GM10248 (cell line): ENCODE measurements around the gene HNRNPH1.
"Not testable (repeated sequence)": the region's sequence is repeated elsewhere in the genome, so short reads cannot be mapped to it uniquely, and the experiment has no call there.

ENCODE experiments used
- CTCF ChIA-PET: fragments of 300-600 bp; sonication (Branson Sonifier 250); formaldehyde crosslinking; extraction: SDS; loops from one replicate; lab custom pipeline; 2021; ENCODE audit warnings: antibody characterized with exemption; lab: Yijun Ruan, JAX
- POLR2A ChIA-PET: fragments of 350-650 bp; sonication (Branson Sonifier 250); formaldehyde crosslinking; extraction: SDS; loops from one replicate; lab custom pipeline; 2020; ENCODE audit warnings: antibody characterized with exemption; lab: Yijun Ruan, JAX
- DNase-seq: peaks from one replicate; pipeline ENCODE4 v3.0.0; 2012; ENCODE audit errors: extremely low spot score
- TF ChIP-seq, protein P1 (sequence below): IDR thresholded peaks from 2 replicates; pipeline ENCODE4 v1.5.1; 2012; ENCODE audit warnings: mild to moderate bottlenecking, low read depth; ENCODE audit errors: extremely low read depth, missing control alignments, control extremely low read depth

Gene HNRNPH1

DNA sequence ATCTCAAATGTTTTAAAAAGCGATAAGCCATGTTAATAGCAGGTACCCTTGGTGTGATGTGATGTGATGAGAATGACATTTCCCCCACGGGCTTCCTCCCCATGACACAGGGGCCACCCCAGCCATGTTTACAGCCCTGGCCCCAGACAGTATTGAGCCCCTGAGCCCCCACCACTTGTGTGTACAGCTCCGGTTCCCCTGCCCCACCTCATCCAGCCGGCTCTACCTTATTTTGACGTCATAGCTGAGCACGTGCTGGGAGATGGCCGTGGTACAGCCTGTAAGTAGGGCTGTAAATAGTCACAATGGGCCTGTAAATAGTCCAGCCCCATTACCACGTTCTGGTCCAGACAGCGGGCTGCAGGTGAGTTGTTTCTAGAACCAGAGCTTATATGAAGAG is 24.9 kb upstream of the HNRNPH1 start:
- no peak for DNase-seq
- POLR2A ChIA-PET: no interaction called here
- TF ChIP-seq, protein P1, sequence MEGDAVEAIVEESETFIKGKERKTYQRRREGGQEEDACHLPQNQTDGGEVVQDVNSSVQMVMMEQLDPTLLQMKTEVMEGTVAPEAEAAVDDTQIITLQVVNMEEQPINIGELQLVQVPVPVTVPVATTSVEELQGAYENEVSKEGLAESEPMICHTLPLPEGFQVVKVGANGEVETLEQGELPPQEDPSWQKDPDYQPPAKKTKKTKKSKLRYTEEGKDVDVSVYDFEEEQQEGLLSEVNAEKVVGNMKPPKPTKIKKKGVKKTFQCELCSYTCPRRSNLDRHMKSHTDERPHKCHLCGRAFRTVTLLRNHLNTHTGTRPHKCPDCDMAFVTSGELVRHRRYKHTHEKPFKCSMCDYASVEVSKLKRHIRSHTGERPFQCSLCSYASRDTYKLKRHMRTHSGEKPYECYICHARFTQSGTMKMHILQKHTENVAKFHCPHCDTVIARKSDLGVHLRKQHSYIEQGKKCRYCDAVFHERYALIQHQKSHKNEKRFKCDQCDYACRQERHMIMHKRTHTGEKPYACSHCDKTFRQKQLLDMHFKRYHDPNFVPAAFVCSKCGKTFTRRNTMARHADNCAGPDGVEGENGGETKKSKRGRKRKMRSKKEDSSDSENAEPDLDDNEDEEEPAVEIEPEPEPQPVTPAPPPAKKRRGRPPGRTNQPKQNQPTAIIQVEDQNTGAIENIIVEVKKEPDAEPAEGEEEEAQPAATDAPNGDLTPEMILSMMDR: no peak
- CTCF ChIA-PET: no interaction called here

DNA sequence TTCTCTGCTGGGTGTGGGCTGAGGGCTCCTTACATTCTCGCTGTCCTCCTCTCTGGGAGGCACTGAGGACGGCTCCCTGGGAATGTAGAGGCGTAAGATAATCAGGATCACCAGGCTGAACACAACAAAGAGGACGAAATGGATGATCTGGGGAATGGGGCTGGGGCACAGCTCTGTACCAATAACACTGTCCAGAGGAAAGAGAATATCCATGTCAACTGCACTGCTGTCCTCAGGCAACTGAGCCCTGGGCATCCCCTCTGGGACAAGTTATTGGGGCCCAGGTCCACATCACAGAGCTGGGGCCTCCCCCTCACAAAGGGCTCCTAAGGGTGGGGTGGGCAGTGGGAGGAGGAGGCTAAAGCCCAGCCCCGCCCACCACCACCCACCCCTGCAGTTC is 21.3 kb upstream of the HNRNPH1 start:
- DNase-seq, CTCF ChIA-PET: not testable (repeated sequence)
- POLR2A ChIA-PET: interaction anchor here (0.6 kb wide), 1 partner anchor 80 kb away, joined by 4 read pairs; no protein-coding TSS in a partner anchor

DNA sequence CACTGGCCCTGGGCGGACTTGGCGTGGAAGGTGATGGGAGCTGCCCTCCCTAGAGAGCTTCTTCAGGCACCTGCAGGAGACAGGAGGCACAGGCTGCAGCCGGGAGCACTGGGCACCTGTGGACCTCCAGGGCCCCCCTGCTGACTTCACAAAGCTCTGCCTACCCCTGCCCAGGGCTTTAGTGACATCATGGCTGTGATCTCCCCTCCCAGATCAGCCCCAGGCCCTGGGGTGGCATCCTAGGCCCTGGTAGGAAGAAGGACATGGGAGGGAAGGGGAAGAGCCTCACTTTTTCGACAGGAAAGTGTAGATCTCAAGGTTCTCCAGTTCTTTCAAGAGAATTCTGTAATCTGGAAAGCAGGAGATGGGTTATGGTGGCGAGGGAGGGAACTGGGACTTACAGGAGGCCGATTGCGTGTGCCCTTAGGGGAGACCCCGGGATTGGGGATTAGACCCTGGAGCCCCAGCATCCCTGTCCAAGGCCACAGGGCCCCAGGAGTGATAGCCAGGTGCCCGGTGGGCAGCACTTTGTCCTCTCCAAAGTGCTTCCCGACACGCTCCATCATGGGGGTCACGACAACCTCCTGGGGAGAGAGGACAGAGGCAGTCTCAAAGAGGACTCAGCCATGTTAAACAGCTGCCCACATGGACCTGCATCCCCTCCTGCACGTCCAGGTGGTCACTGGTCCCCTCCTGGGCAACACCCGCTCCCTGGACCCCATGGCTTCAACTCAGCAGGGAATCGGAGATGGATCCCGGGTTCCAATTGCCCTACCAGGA is 19.9 kb upstream of the HNRNPH1 start:
- DNase-seq, POLR2A ChIA-PET, CTCF ChIA-PET: not testable (repeated sequence)

DNA sequence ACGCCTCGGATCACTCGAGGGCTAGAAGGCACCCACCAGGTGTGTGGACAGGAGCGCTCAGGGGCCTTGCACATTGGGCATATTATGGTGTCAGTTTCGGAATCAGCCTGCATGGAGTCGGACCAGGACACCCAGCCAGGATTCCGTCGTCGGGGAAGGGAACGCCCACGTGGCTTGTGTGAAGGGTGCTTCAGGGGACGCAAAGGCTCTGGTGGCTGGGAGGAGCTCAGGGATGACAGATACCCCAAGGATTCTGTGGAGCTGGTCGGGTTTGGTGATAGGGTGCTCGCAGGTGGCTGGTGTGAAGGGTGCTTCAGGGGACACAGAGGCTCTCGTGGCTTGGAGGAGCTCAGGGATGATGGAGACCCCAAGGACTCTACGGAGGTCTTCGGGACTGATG is 19.2 kb upstream of the HNRNPH1 start:
- CTCF ChIA-PET, DNase-seq, POLR2A ChIA-PET: not testable (repeated sequence)

DNA sequence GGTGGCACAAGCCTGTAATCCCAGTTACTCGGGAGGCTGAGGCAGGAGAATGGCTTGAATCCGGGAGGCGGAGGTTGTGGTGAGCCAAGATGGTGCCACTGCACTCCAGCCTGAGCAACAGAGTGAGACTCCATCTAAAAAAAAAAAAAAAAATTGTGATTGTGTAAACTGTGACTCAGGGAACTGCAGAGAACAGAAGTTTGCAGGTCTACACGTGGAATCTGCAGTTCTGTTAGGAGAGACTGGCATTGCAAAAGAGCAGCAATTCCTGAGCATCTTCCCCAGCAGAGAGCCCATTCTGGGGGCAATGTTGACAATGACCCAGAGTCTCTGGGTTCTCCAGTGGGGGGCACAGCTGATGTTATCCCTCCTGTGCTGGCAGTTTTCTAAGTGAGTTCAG is 18.3 kb upstream of the HNRNPH1 start:
- CTCF ChIA-PET, POLR2A ChIA-PET, DNase-seq: not testable (repeated sequence)

DNA sequence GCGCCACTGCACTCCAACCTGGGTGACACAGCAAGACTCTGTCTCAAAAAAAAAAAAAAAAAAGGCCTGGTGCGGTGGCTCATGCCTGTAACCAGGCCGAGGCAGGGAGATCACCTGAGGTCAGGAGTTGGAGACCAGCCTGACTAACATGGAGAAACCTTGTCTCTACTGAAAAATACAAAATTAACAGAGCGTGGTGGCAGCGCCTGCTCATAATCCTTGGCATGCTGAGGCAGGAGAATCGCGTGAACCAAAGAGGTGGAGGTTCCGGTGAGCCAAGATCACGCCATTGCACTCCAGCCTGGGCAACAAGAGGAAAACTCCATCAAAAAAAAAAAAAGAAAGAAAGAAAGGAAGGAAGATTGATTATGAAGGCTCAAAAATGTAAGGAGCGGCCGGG is 15.8 kb upstream of the HNRNPH1 start:
- DNase-seq, POLR2A ChIA-PET, CTCF ChIA-PET: not testable (repeated sequence)

DNA sequence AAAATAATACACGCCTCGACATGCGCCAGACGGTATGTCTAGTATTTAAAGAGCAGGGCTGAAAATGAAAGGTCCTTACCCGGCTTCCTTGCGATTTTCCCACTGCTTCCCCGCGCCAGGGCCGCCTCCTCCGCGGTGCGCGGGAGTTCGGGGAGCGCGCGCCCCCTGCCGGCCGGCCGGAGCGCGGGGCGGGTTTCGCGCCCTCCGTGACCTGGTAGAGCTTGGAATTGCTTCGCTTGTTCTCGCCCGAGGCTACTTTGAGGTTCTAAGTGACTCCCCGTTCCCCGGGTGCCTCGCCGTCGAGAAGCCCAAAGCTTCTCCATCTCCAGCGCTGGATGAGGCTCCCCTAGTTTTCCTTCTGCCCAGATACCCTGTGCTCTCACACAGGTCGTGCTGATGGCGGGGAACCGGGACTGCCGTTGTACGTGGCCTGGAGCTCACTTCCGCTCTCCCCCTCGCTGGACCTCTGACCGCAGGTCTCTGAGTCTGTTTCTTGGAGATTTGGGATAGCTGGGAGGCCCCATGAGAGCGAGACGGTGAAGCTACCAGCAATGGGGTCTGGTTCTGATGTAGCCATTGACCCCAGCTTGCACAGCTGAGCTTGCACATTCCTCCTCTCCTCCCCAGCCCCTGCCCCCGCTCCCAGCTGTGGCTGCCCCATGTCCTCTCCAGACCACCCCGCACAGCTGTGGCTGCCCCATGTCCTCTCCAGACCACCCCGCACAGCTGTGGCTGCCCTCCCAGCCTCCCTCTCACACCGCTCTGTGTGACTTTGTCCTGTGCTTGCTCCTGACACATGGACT is 11.1 kb upstream of the HNRNPH1 start:
- CTCF ChIA-PET, POLR2A ChIA-PET, DNase-seq: not testable (repeated sequence)

DNA sequence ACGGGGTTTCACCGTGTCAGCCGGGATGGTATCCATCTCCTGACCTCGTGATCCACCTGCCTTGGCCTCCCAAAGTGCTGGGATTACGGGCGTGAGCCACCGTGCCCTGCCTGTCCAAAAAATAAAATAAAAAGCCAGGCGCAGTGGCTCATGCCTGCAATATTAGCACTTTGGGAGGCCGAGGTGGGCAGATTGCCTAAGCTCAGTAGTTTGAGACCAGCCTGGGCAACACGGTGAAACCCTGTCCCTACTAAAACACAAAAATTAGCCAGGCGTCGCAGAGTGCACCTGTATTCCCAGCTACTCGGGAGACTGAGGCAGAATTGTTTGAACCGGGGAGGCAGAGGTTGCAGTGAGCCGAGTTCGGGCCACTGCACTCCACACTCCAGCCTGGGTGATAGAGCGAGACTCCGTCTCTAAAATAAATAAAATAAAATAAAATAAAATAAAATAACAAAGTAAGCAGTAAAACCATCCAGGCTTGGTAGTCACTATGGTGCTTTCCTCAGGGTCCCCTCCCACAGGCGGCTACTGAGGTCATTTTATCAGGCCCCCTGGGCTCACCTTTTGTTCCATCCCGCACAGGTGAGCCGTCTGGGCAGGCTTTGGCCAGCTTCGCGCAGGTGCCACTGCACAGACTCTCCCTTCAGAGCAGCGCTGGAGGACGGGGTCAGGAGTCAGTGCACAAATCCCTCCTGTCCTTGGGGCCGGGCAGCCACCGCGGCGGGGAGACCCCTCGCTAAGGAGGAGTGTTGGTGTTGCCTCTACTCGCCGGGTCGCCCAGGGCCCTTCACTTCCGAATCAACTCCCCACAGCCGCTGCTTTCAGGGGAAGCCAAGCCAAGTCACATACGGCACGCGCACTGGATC is 10.3 kb upstream of the HNRNPH1 start:
- ChIA-PET CTCF (interaction anchor here (1.0 kb wide), 1 partner anchor 10 kb away, joined by 7 read pairs; the partner anchor contains the start of gene HNRNPH1), POLR2A (interaction anchor here (0.6 kb wide), 1 partner anchor 82 kb away, joined by 3 read pairs; no protein-coding TSS in a partner anchor)
- not testable (repeated sequence) for DNase-seq

DNA sequence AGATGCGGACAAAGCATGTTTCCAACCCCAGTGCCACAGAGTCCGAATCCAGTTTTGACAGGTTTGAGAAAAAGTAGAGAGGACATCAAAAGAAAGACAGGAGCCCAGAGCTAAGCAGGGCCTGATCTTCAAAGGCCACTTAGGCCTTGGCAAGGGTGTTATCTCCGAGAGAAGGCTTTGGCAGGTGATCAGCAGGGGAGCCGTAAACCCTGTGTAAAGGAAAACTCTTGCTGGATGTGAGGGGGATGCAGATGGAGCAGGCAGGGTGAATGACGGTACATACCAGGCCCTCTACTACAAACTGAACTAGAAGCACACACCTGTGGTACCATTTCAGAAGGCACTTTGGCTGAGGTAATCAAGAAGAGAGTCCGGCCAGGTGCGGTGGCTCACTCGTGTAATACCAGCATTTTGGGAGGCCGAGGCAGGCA is 1.4 kb upstream of the HNRNPH1 start:
- ChIA-PET CTCF (interaction anchor here (2.7 kb wide), 1 partner anchor 9 kb away, joined by 7 read pairs; no protein-coding TSS in a partner anchor), POLR2A (no interaction called here)
- DNase-seq: no peak
- TF ChIP-seq, protein P1: no peak
